Measurements from ENCODE around the gene MCRIP2.

The MCRIP2 gene

GRCh38 chr16:616733-617586 is 24.7 kb upstream of the MCRIP2 start:
- H3K4me1 ChIP-seq (ENCODE audit: insufficient read depth, low read length, severe bottlenecking): peaks cover 13% of the 10 kb centered on the region
- no peak overlapping the region for H2AFZ ChIP-seq (ENCODE audit: low read length)
- H3K9me2 ChIP-seq (ENCODE audit: low read depth, low read length): no peaks in the 10 kb centered on the region
- H3K4me2 ChIP-seq (ENCODE audit: low read length): no peak overlapping the region
- H3K27me3 ChIP-seq (ENCODE audit: insufficient read depth, low read length): no peaks in the 10 kb centered on the region
- H3K79me2 ChIP-seq (ENCODE audit: insufficient read depth, low read length): no peaks in the 10 kb centered on the region
- TF ChIP-seq CTCF (IDR thresholded peaks at IDR 0.05; ENCODE audit: low read length): no peak
- TF ChIP-seq EZH2 (IDR thresholded peaks at IDR 0.05; ENCODE audit: borderline replicate concordance, low read length): no peak
- no peak overlapping the region for H3K27ac ChIP-seq (ENCODE audit: low read depth, low read length, poor library complexity, severe bottlenecking)
- no peaks in the 10 kb centered on the region for H4K20me1 ChIP-seq (ENCODE audit: insufficient read depth, low read length)
- no peaks in the 10 kb centered on the region for H3F3A ChIP-seq (ENCODE audit: insufficient read depth, low read length)
- no peaks in the 10 kb centered on the region for H3K9me3 ChIP-seq (ENCODE audit: low read length)
- no peaks in the 10 kb centered on the region; the same call in 1 of the 2 replicates for H3K36me3 ChIP-seq (ENCODE audit: insufficient read depth, low read length)
- no peak overlapping the region for H3K4me3 ChIP-seq (ENCODE audit: low read depth, low read length, poor library complexity, severe bottlenecking)
- H3K9ac ChIP-seq (ENCODE audit: low read length): no peak overlapping the region

GRCh38 chr16:617855-618254 is 23.8 kb upstream of the MCRIP2 start:
- Histone ChIP-seq H3K4me2 (ENCODE audit: low read length) (no peak overlapping the region), H3K4me1 (ENCODE audit: insufficient read depth, low read length, severe bottlenecking) (peaks cover 14% of the 10 kb centered on the region), H3K4me3 (ENCODE audit: low read depth, low read length, poor library complexity, severe bottlenecking) (no peak overlapping the region), H3F3A (ENCODE audit: insufficient read depth, low read length) (no peaks in the 10 kb centered on the region), H3K9ac (ENCODE audit: low read length) (no peak overlapping the region), H3K9me3 (ENCODE audit: low read length) (no peaks in the 10 kb centered on the region), H3K79me2 (ENCODE audit: insufficient read depth, low read length) (no peaks in the 10 kb centered on the region), H3K36me3 (ENCODE audit: insufficient read depth, low read length) (no peaks in the 10 kb centered on the region; the same call in 1 of the 2 replicates), H3K27me3 (ENCODE audit: insufficient read depth, low read length) (no peaks in the 10 kb centered on the region), H2AFZ (ENCODE audit: low read length) (no peak overlapping the region), H3K9me2 (ENCODE audit: low read depth, low read length) (no peaks in the 10 kb centered on the region), H3K27ac (ENCODE audit: low read depth, low read length, poor library complexity, severe bottlenecking) (no peak overlapping the region), H4K20me1 (ENCODE audit: insufficient read depth, low read length) (no peaks in the 10 kb centered on the region)
- TF ChIP-seq EZH2 (IDR thresholded peaks at IDR 0.05; ENCODE audit: borderline replicate concordance, low read length) (no peak), CTCF (IDR thresholded peaks at IDR 0.05; ENCODE audit: low read length) (no peak)

- no peak overlapping the region for H3K4me3 ChIP-seq (ENCODE audit: low read depth, low read length, poor library complexity, severe bottlenecking)
- H3K4me1 ChIP-seq (ENCODE audit: insufficient read depth, low read length, severe bottlenecking): peaks cover 14% of the 10 kb centered on the region
- no peaks in the 10 kb centered on the region for H3K9me2 ChIP-seq (ENCODE audit: low read depth, low read length)
- TF ChIP-seq CTCF (IDR thresholded peaks at IDR 0.05; ENCODE audit: low read length): no peak
- no peak for TF ChIP-seq EZH2 (IDR thresholded peaks at IDR 0.05; ENCODE audit: borderline replicate concordance, low read length)
- no peaks in the 10 kb centered on the region for H3K79me2 ChIP-seq (ENCODE audit: insufficient read depth, low read length)
- no peak overlapping the region for H3K9ac ChIP-seq (ENCODE audit: low read length)
- no peaks in the 10 kb centered on the region for H3K27me3 ChIP-seq (ENCODE audit: insufficient read depth, low read length)
- H3K9me3 ChIP-seq (ENCODE audit: low read length): no peaks in the 10 kb centered on the region
- H4K20me1 ChIP-seq (ENCODE audit: insufficient read depth, low read length): no peaks in the 10 kb centered on the region
- H3K4me2 ChIP-seq (ENCODE audit: low read length): no peak overlapping the region
- no peak overlapping the region for H3K27ac ChIP-seq (ENCODE audit: low read depth, low read length, poor library complexity, severe bottlenecking)
- H3K36me3 ChIP-seq (ENCODE audit: insufficient read depth, low read length): no peaks in the 10 kb centered on the region
- no peak overlapping the region for H2AFZ ChIP-seq (ENCODE audit: low read length)
- no peaks in the 10 kb centered on the region for H3F3A ChIP-seq (ENCODE audit: insufficient read depth, low read length)
Observed at GRCh38 chr16:619476-620100, 22.0 kb upstream of the MCRIP2 start.
